GM18505 (cell line): ENCODE data around the gene PRR12.
A peak's percentile ranks its signal among the peaks of the same experiment; 100 is the strongest.

ENCODE experiments used
- ATAC-seq: cut with Tn5 transposase; IDR thresholded peaks from one replicate; pipeline ENCODE4 v1.9.1; 2021; ENCODE audit not compliant: unreplicated experiment
- POLR2A ChIP-seq: IDR thresholded peaks from 4 replicates; pipeline ENCODE4 v1.6.1; 2011; ENCODE audit warnings: borderline replicate concordance; ENCODE audit not compliant: insufficient read depth, insufficient read length; ENCODE audit errors: extremely low read depth

PRR12 gene

GRCh38 chr19:49663224-49663623 is 72.2 kb downstream of the PRR12 start:
- ATAC-seq, result no peak
- TF ChIP-seq POLR2A, result no peak

- peak; percentile 51 for ATAC-seq
- TF ChIP-seq POLR2A, result peak; percentile 69
These were observed 73.4 kb downstream of the PRR12 start for GRCh38 chr19:49664171-49665035.

GRCh38 chr19:49665036-49665350 is 74.0 kb downstream of the PRR12 start:
- TF ChIP-seq POLR2A, result no peak
- ATAC-seq, result no peak

- peak; percentile 71 for TF ChIP-seq POLR2A
- ATAC-seq, result peak; percentile 77
These were observed 74.6 kb downstream of the PRR12 start, which contains the start of the genes BCL2L12 and IRF3 for GRCh38 chr19:49665351-49666119. BCL2L12 (plus strand) TSS chr19:49665933; CDS start chr19:49666693, 760 bp downstream. IRF3 (minus strand) TSS chr19:49665857; CDS start chr19:49664838, 1,019 bp downstream.

GRCh38 chr19:49666120-49666444 is 75.1 kb downstream of the PRR12 start:
- ATAC-seq, result no peak
- TF ChIP-seq POLR2A, result no peak

- ATAC-seq, result no peak
- no peak for TF ChIP-seq POLR2A
These were observed 76.5 kb downstream of the PRR12 start for GRCh38 chr19:49667473-49667872.

- no peak for ATAC-seq
- no peak for TF ChIP-seq POLR2A
These were observed 78.5 kb downstream of the PRR12 start for GRCh38 chr19:49669516-49669915.

- no peak for ATAC-seq
- TF ChIP-seq POLR2A, result no peak
These were observed 81.3 kb downstream of the PRR12 start for GRCh38 chr19:49672131-49672919.
